ENCODE measurements around the gene MPP1. TPM values are rescaled to one million over a fixed set of nuclear protein-coding genes. Genes with fewer than 3 reads are reported as not detected.

The MPP1 gene
- total RNA-seq, 1 donor from 2014 or later: 13.3 TPM

DNA sequence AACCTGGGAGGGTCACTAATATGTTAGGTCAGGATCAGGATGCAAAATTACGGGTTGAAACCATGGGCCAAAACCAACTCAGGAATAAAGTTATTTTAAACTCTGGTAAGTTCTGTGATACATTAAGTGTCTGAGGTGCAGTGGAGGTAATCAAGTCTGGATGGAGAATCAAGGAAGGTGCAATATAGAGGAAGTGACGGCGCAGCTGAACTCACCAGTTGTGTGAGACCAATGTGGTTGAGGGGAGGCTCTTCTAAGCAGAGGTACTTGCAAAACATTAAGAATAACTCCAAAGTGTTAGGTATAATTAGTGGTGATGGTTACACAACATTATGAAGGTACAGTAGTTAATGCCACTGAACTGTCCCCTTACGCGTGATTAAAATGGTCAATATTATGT lies 74.1 kb downstream of the MPP1 start:
- Mint-ChIP-seq H3K4me1 (ENCODE audit: low read depth) (peaks cover 90% of the 10 kb centered on the region), H3K4me3 (ENCODE audit: unreplicated experiment) (no peak overlapping the region), H3K27me3 (ENCODE audit: low read depth) (no peaks in the 10 kb centered on the region)

DNA sequence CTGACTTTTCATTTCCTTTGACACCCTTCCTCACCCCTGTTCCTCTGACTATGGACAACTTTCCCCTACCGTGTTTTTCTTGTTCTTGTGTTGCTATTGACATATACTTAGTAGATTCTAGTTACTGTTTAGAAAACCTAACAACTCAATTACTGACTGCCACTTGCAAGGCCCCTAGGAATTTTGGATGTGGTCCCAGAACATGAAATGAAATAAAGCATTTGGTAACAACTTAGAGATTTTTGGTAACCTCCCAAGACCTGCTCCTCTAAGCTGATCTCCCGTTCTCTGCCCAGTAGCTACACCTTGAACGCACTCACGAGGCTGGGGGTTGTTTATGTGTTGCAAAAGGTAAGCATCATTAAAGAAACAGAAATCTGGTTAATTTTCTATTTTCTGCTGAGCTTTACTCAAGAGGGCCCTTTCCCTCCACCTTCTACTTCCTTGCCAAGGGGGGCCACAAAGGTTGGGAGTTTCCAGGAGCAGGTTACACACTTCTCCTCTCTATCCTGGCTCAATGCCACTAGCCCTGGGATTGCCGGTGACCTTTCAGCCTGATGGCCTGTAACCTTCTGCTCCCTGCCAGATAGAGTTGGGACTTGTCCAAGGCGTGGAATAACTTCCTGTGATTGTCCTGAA lies 74.9 kb downstream of the MPP1 start:
- H3K27ac Mint-ChIP-seq (ENCODE audit: unreplicated experiment): peak overlapping the region; percentile 74
- TF ChIP-seq, protein P1, sequence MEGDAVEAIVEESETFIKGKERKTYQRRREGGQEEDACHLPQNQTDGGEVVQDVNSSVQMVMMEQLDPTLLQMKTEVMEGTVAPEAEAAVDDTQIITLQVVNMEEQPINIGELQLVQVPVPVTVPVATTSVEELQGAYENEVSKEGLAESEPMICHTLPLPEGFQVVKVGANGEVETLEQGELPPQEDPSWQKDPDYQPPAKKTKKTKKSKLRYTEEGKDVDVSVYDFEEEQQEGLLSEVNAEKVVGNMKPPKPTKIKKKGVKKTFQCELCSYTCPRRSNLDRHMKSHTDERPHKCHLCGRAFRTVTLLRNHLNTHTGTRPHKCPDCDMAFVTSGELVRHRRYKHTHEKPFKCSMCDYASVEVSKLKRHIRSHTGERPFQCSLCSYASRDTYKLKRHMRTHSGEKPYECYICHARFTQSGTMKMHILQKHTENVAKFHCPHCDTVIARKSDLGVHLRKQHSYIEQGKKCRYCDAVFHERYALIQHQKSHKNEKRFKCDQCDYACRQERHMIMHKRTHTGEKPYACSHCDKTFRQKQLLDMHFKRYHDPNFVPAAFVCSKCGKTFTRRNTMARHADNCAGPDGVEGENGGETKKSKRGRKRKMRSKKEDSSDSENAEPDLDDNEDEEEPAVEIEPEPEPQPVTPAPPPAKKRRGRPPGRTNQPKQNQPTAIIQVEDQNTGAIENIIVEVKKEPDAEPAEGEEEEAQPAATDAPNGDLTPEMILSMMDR (IDR thresholded peaks at IDR 0.05): no peak
- DNase-seq (ENCODE audit: low spot score): no peak
- H3K4me3 Mint-ChIP-seq (ENCODE audit: unreplicated experiment): no peak overlapping the region
- no peaks in the 10 kb centered on the region for H3K27me3 Mint-ChIP-seq (ENCODE audit: low read depth)
- peaks cover 86% of the 10 kb centered on the region for H3K4me1 Mint-ChIP-seq (ENCODE audit: low read depth)
- H3K36me3 Mint-ChIP-seq (ENCODE audit: low read depth): no peaks in the 10 kb centered on the region
- peaks cover 2% of the 10 kb centered on the region for H3K9me3 Mint-ChIP-seq (ENCODE audit: low read depth)

More for the DNA sequence above, 74.1 kb downstream of the MPP1 start:
- no peaks in the 10 kb centered on the region for H3K36me3 Mint-ChIP-seq (ENCODE audit: low read depth)
- H3K27ac Mint-ChIP-seq (ENCODE audit: unreplicated experiment): no peak overlapping the region
- TF ChIP-seq, protein P1 (IDR thresholded peaks at IDR 0.05): no peak
- H3K9me3 Mint-ChIP-seq (ENCODE audit: low read depth): peaks cover 2% of the 10 kb centered on the region
- no peak for DNase-seq (ENCODE audit: low spot score)

DNA sequence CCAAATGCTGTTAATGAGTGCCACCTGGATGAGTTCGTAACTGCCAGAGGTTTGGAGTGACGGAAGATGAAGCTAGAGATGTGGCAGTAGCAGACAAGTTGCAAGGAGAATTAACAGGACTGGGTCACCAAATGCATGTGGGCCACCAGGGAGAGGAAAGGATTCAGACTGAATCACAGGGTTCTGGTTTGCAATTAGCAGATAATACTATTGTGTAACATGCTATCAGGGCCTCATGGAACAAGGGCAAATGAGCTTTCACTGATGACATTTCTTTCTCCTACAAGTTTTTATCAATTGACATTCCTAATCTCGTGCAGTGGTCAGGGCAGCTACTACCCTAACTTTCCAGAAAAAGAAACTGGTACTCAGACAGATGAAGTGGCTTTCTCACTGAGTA lies 75.8 kb downstream of the MPP1 start:
- peaks cover 77% of the 10 kb centered on the region for H3K4me1 Mint-ChIP-seq (ENCODE audit: low read depth)
- H3K9me3 Mint-ChIP-seq (ENCODE audit: low read depth): peaks cover 2% of the 10 kb centered on the region

More for the DNA sequence above, 75.8 kb downstream of the MPP1 start:
- Mint-ChIP-seq H3K27me3 (ENCODE audit: low read depth) (no peaks in the 10 kb centered on the region), H3K4me3 (ENCODE audit: unreplicated experiment) (no peak overlapping the region), H3K27ac (ENCODE audit: unreplicated experiment) (peak overlapping the region; percentile 74), H3K36me3 (ENCODE audit: low read depth) (no peaks in the 10 kb centered on the region)
- DNase-seq (ENCODE audit: low spot score): no peak
- TF ChIP-seq, protein P1 (IDR thresholded peaks at IDR 0.05): no peak

Other genes starting within 250 kb of the MPP1 start
- gene CTAG1A, start 220.4 kb downstream of the MPP1 start, total RNA-seq: not detected in 3 replicates
- gene CTAG1B, start 186.2 kb downstream of the MPP1 start, total RNA-seq: not detected in 3 replicates
- gene CTAG2, start 151.9 kb downstream of the MPP1 start, total RNA-seq: not detected in 3 replicates
- 2.0 to 2.4 TPM (median 2.2 TPM) in 3 replicates for gene GAB3, start 54.4 kb downstream of the MPP1 start, total RNA-seq
- gene DKC1, start 42.6 kb downstream of the MPP1 start, total RNA-seq: 31.1 to 38.1 TPM (median 31.2 TPM) in 3 replicates
- not detected in 3 replicates for gene SMIM9, start 29.2 kb upstream of the MPP1 start, total RNA-seq
- gene F8A1, start 80.9 kb upstream of the MPP1 start, total RNA-seq: 22.8 to 34.0 TPM (median 29.6 TPM) in 3 replicates
- gene F8, start 217.2 kb upstream of the MPP1 start, total RNA-seq: 3.5 to 5.1 TPM (median 3.6 TPM) in 3 replicates
- 36.9 to 51.7 TPM (median 44.2 TPM) in 3 replicates for gene FUNDC2, start 221.4 kb upstream of the MPP1 start, total RNA-seq